AG09319 (cell line): ENCODE results near the gene GPR18.
A peak's percentile ranks its signal among the peaks of the same experiment; 100 is the strongest.

Experiments used
- DNase-seq: peaks from one replicate; pipeline ENCODE4 v3.0.0-alpha.2; 2010; ENCODE audit warnings: low read depth; ENCODE audit errors: extremely low read depth
- CTCF ChIP-seq: IDR thresholded peaks from 2 replicates; pipeline ENCODE4 v1.5.1; 2011; ENCODE audit warnings: low read depth, mild to moderate bottlenecking, inconsistent platforms, low read length, moderate library complexity

The GPR18 gene

GRCh38 chr13:99267927-99268326 is 9.7 kb upstream of the GPR18 start:
- TF ChIP-seq CTCF: no peak
- no peak for DNase-seq

- no peak for TF ChIP-seq CTCF
- DNase-seq: no peak
These were observed 8.6 kb upstream of the GPR18 start for GRCh38 chr13:99266827-99267226.

GRCh38 chr13:99265821-99266426 is 7.7 kb upstream of the GPR18 start:
- TF ChIP-seq CTCF: peak; percentile 62
- DNase-seq: no peak

GRCh38 chr13:99265162-99265800 is 7.1 kb upstream of the GPR18 start:
- TF ChIP-seq CTCF: no peak
- no peak for DNase-seq

- TF ChIP-seq CTCF: no peak
- DNase-seq: no peak
These were observed 5.9 kb upstream of the GPR18 start for GRCh38 chr13:99264051-99264450.

GRCh38 chr13:99263126-99263785 is 5.1 kb upstream of the GPR18 start:
- DNase-seq: no peak
- TF ChIP-seq CTCF: no peak

- no peak for TF ChIP-seq CTCF
- DNase-seq: no peak
These were observed 2.9 kb upstream of the GPR18 start for GRCh38 chr13:99261059-99261458.
